Gastrocnemius medialis (tissue), 4 donors: ENCODE results near the gene APBB3.
"Not testable (repeated sequence)": the region's sequence is repeated elsewhere in the genome, so short reads cannot be mapped to it uniquely, and the experiment has no call there.

Experiments used
- CTCF ChIP-seq, 5 experiments: fragments of 450-650 bp in 3 of 5; fragments of 200-600 bp in 2 of 5; sonication (generic) in 2 of 5; IDR thresholded peaks in 4 of 5; conservative IDR thresholded peaks in 1 of 5; 1 replicate in 4 of 5; 2 replicates in 1 of 5; pipeline ENCODE4 v1.5.1; 2016 to 2019; ENCODE audit warnings: antibody characterized with exemption in 5 of 5, mild to moderate bottlenecking in 3 of 5, moderate library complexity in 3 of 5
- POLR2A ChIP-seq, 2 donors: fragments of 450-650 bp; IDR thresholded peaks; one replicate each; pipeline ENCODE4 v1.6.1; 2017; ENCODE audit warnings: antibody characterized with exemption in 2 of 2, mild to moderate bottlenecking in 2 of 2, moderate library complexity in 2 of 2

DNA sequence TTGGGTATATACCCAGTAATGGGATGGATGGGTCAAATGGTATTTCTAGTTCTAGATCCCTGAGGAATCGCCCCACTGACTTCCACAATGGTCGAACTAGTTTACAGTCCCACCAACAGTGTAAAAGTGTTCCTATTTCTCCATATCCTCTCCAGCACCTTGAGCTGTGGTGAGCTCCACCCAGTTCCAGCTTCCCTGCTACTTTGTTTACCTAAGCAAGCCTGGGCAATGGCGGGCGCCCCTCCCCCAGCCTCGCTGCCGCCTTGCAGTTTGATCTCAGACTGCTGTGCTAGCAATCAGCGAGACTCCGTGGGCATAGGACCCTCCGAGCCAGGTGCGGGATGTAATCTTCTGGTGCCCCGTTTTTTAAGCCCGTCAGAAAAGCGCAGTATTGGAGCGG is 28.7 kb upstream of the APBB3 start:
- not testable (repeated sequence) for TF ChIP-seq CTCF (IDR thresholded peaks at IDR 0.05 in 4 of 5, conservative IDR thresholded peaks at IDR 0.05 in 1 of 5); POLR2A (IDR thresholded peaks at IDR 0.05)
